Epithelial cell of proximal tubule (primary cell): ENCODE measurements around the gene GRB7. TPM values are rescaled to one million over a fixed set of nuclear protein-coding genes. Genes with fewer than 3 reads are reported as not detected.

Source experiments
- DNase-seq: peaks from one replicate; pipeline ENCODE4 v3.0.0-alpha.2; 2011; ENCODE audit warnings: low read depth
- H3K4me3 ChIP-seq: 2 replicates; pipeline ENCODE4 v1.5.1; 2011; ENCODE audit warnings: low read depth, mild to moderate bottlenecking, low read length
- CTCF ChIP-seq: conservative IDR thresholded peaks from 2 replicates; pipeline ENCODE4 v1.5.1; 2012; ENCODE audit warnings: low read depth, mild to moderate bottlenecking, low read length
- total RNA-seq: library from RNA; depleted of rRNA; stranded (reverse); fragments of >200 nt; gene quantifications from 2 replicates; pipeline ENCODE4 v1.2.3, GENCODE V29; 2015

The GRB7 gene
- total RNA-seq, 1 donor from 2014 or later = 42.0 TPM

- no peak overlapping the region for H3K4me3 ChIP-seq
- no peak for TF ChIP-seq CTCF
- DNase-seq = no peak
Measured at GRCh38 chr17:39751016-39751543, 13.3 kb downstream of the GRB7 start.

GRCh38 chr17:39751637-39752036 lies 13.9 kb downstream of the GRB7 start:
- DNase-seq = no peak

GRCh38 chr17:39752241-39752881 lies 14.6 kb downstream of the GRB7 start:
- DNase-seq = no peak
- no peak for TF ChIP-seq CTCF
- H3K4me3 ChIP-seq = no peak overlapping the region

More at GRCh38 chr17:39751637-39752036, 13.9 kb downstream of the GRB7 start:
- H3K4me3 ChIP-seq = no peak overlapping the region
- TF ChIP-seq CTCF = no peak

- TF ChIP-seq CTCF = no peak
- DNase-seq = no peak
Measured at GRCh38 chr17:39753514-39754160, 15.9 kb downstream of the GRB7 start.

GRCh38 chr17:39754161-39754957 lies 16.6 kb downstream of the GRB7 start:
- H3K4me3 ChIP-seq = peak overlapping the region; percentile 69
- peak; percentile 63 for TF ChIP-seq CTCF
- DNase-seq = peak; percentile 29

More at GRCh38 chr17:39753514-39754160, 15.9 kb downstream of the GRB7 start:
- peak overlapping the region; percentile 69 for H3K4me3 ChIP-seq

- H3K4me3 ChIP-seq = peak overlapping the region; percentile 69
- DNase-seq = no peak
- TF ChIP-seq CTCF = no peak
Measured at GRCh38 chr17:39754958-39755553, 17.3 kb downstream of the GRB7 start.
